ENCODE data around the gene CDCA7.
"Not testable (repeated sequence)": the region's sequence is repeated elsewhere in the genome, so short reads cannot be mapped to it uniquely, and the experiment has no call there.

DNA sequence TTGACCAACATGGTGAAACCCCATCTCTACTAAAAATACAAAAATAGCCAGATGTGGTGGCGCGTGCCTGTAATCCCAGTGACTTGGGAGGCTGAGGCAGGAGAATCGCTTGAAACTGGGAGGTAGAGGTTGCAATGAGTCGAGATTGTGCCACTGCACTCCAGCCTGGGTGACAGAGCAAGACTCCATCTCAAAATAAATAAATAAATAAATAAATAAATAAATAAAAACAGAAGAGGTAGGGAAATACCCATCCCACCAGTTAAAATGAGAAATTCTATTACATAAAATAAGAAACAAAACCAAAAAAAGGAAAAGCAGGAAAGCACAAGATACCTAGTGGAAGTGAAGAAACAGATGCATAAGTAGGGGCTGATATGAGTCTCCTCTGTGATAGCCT lies 30.9 kb downstream of the CDCA7 start:
- TF ChIP-seq ZNF384 (IDR thresholded peaks at IDR 0.05); ARNT (IDR thresholded peaks at IDR 0.05); TARDBP (IDR thresholded peaks at IDR 0.05); LEF1 (IDR thresholded peaks at IDR 0.05; ENCODE audit: borderline replicate concordance); BHLHE40 (IDR thresholded peaks at IDR 0.05; ENCODE audit: borderline replicate concordance); SP1 (IDR thresholded peaks at IDR 0.05); FOXM1 (IDR thresholded peaks at IDR 0.05; ENCODE audit: borderline replicate concordance); NFRKB (IDR thresholded peaks at IDR 0.05); ELF4 (IDR thresholded peaks at IDR 0.05); SUZ12 (IDR thresholded peaks at IDR 0.05); FOXA1 (IDR thresholded peaks at IDR 0.05); CTBP1 (IDR thresholded peaks at IDR 0.05; ENCODE audit: borderline replicate concordance); L3MBTL2 (conservative IDR thresholded peaks at IDR 0.05); FOXK2 (IDR thresholded peaks at IDR 0.05): not testable (repeated sequence)

Data from HEK293T (cell line).